HG03354 (cell line): ENCODE measurements around the gene SNAP29.
"Not testable (repeated sequence)": the region's sequence is repeated elsewhere in the genome, so short reads cannot be mapped to it uniquely, and the experiment has no call there.

Source experiments
- ATAC-seq: cut with Tn5 transposase; IDR thresholded peaks from one replicate; pipeline ENCODE4 v1.9.1; 2021; ENCODE audit warnings: mild to moderate bottlenecking; ENCODE audit not compliant: unreplicated experiment, poor library complexity, severe bottlenecking

SNAP29 gene

GRCh38 chr22:20919718-20920117, 60.9 kb downstream of the SNAP29 start:
- ATAC-seq, result no peak

- no peak for ATAC-seq
Measured at GRCh38 chr22:20920881-20921203, 62.0 kb downstream of the SNAP29 start.

GRCh38 chr22:20922141-20922751, 63.4 kb downstream of the SNAP29 start:
- ATAC-seq, result no peak

- ATAC-seq, result no peak
Measured at GRCh38 chr22:20926243-20926642, 67.4 kb downstream of the SNAP29 start.

GRCh38 chr22:20927940-20928572, 69.2 kb downstream of the SNAP29 start:
- no peak for ATAC-seq

- ATAC-seq, result no peak
Measured at GRCh38 chr22:20928573-20928967, 69.8 kb downstream of the SNAP29 start.

GRCh38 chr22:20930004-20930403, 71.2 kb downstream of the SNAP29 start:
- no peak for ATAC-seq

- ATAC-seq, result not testable (repeated sequence)
Measured at GRCh38 chr22:20930435-20930834, 71.6 kb downstream of the SNAP29 start.

- no peak for ATAC-seq
Measured at GRCh38 chr22:20931126-20931654, 72.4 kb downstream of the SNAP29 start.

GRCh38 chr22:20933910-20934309, 75.1 kb downstream of the SNAP29 start:
- no peak for ATAC-seq

GRCh38 chr22:20935049-20935448, 76.2 kb downstream of the SNAP29 start:
- not testable (repeated sequence) for ATAC-seq

GRCh38 chr22:20935780-20936539, 77.2 kb downstream of the SNAP29 start:
- ATAC-seq, result not testable (repeated sequence)

GRCh38 chr22:20937031-20937793, 78.4 kb downstream of the SNAP29 start:
- ATAC-seq, result no peak

GRCh38 chr22:20937794-20938671, 79.2 kb downstream of the SNAP29 start:
- no peak for ATAC-seq

GRCh38 chr22:20939457-20940185, 80.8 kb downstream of the SNAP29 start:
- not testable (repeated sequence) for ATAC-seq

- ATAC-seq, result no peak
Measured at GRCh38 chr22:20940186-20940651, 81.4 kb downstream of the SNAP29 start.
